ENCODE data around the gene ZNF366. TPM values are rescaled to one million over a fixed set of nuclear protein-coding genes. Genes with fewer than 3 reads are reported as not detected.

ZNF366 gene
- total and polyA plus RNA-seq, 2 experiments from 2014 or later: 2.5 TPM; not detected in 1

GRCh38 chr5:72511774-72512592 is 4.8 kb upstream of the ZNF366 start:
- H3K4me3 ChIP-seq: no peak overlapping the region
- H2AFZ ChIP-seq: no peak overlapping the region
- no peaks in the 10 kb centered on the region for H3K4me1 ChIP-seq (ENCODE audit: insufficient read depth)
- no peak overlapping the region for H3K27ac ChIP-seq
- H3K27me3 ChIP-seq: no peaks in the 10 kb centered on the region
- no peak for DNase-seq (ENCODE audit: low spot score)
- no peak overlapping the region for H3K4me2 ChIP-seq
- H3K9me3 ChIP-seq (ENCODE audit: low read depth): no peaks in the 10 kb centered on the region
- no peaks in the 10 kb centered on the region for H3K9me2 ChIP-seq (replicated peaks; ENCODE audit: insufficient read depth)
- H3K79me2 ChIP-seq: no peaks in the 10 kb centered on the region
- 73% methylated on average over 6 of the region's 6 CpGs for WGBS (ENCODE audit: low lambda C conversion rate, missing lambda C conversion rate)
- H4K20me1 ChIP-seq (ENCODE audit: insufficient read depth, poor library complexity, severe bottlenecking): no peaks in the 10 kb centered on the region
- TF ChIP-seq CTCF (IDR thresholded peaks at IDR 0.05; ENCODE audit: poor library complexity) (no peak), EZH2phosphoT487 (IDR thresholded peaks at IDR 0.05; ENCODE audit: low read depth, severe bottlenecking, unreplicated experiment) (no peak), EZH2 (IDR thresholded peaks at IDR 0.05; ENCODE audit: borderline replicate concordance) (no peak)
- H3K36me3 ChIP-seq (replicated peaks; ENCODE audit: insufficient read depth, low read depth): no peaks in the 10 kb centered on the region

GRCh38 chr5:72511366-72511765 is 4.2 kb upstream of the ZNF366 start:
- no peak for TF ChIP-seq EZH2phosphoT487 (IDR thresholded peaks at IDR 0.05; ENCODE audit: low read depth, severe bottlenecking, unreplicated experiment)
- no peak for TF ChIP-seq CTCF (IDR thresholded peaks at IDR 0.05; ENCODE audit: poor library complexity)
- no peak for TF ChIP-seq EZH2 (IDR thresholded peaks at IDR 0.05; ENCODE audit: borderline replicate concordance)
- H2AFZ ChIP-seq: no peak overlapping the region
- H3K4me3 ChIP-seq: no peak overlapping the region
- 91% methylated on average over 3 of the region's 3 CpGs for WGBS (ENCODE audit: low lambda C conversion rate, missing lambda C conversion rate)
- H3K36me3 ChIP-seq (replicated peaks; ENCODE audit: insufficient read depth, low read depth): no peaks in the 10 kb centered on the region
- H3K27me3 ChIP-seq: no peaks in the 10 kb centered on the region
- H3K9me2 ChIP-seq (replicated peaks; ENCODE audit: insufficient read depth): no peaks in the 10 kb centered on the region
- H3K27ac ChIP-seq: no peak overlapping the region
- H3K4me1 ChIP-seq (ENCODE audit: insufficient read depth): no peaks in the 10 kb centered on the region
- no peaks in the 10 kb centered on the region for H4K20me1 ChIP-seq (ENCODE audit: insufficient read depth, poor library complexity, severe bottlenecking)
- no peak for DNase-seq (ENCODE audit: low spot score)
- H3K4me2 ChIP-seq: no peak overlapping the region
- no peaks in the 10 kb centered on the region for H3K9me3 ChIP-seq (ENCODE audit: low read depth)
- H3K79me2 ChIP-seq: no peaks in the 10 kb centered on the region

- Histone ChIP-seq H2AFZ (no peak overlapping the region), H3K4me1 (ENCODE audit: insufficient read depth) (no peaks in the 10 kb centered on the region), H3K79me2 (no peaks in the 10 kb centered on the region), H3K4me3 (no peak overlapping the region), H3K9me3 (ENCODE audit: low read depth) (no peaks in the 10 kb centered on the region), H3K9me2 (replicated peaks; ENCODE audit: insufficient read depth) (no peaks in the 10 kb centered on the region), H3K36me3 (replicated peaks; ENCODE audit: insufficient read depth, low read depth) (no peaks in the 10 kb centered on the region), H3K4me2 (no peak overlapping the region), H3K27me3 (no peaks in the 10 kb centered on the region), H3K27ac (no peak overlapping the region), H4K20me1 (ENCODE audit: insufficient read depth, poor library complexity, severe bottlenecking) (no peaks in the 10 kb centered on the region)
- 86% methylated on average over 8 of the region's 8 CpGs for WGBS (ENCODE audit: low lambda C conversion rate, missing lambda C conversion rate)
- no peak for DNase-seq (ENCODE audit: low spot score)
- TF ChIP-seq EZH2 (IDR thresholded peaks at IDR 0.05; ENCODE audit: borderline replicate concordance): no peak
- TF ChIP-seq EZH2phosphoT487 (IDR thresholded peaks at IDR 0.05; ENCODE audit: low read depth, severe bottlenecking, unreplicated experiment): no peak
- TF ChIP-seq CTCF (IDR thresholded peaks at IDR 0.05; ENCODE audit: poor library complexity): no peak
These were observed 3.5 kb upstream of the ZNF366 start for GRCh38 chr5:72510610-72511181.
